T-cell (primary cell): ENCODE data around the gene OR2M3. TPM values are rescaled to one million over a fixed set of nuclear protein-coding genes. Genes with fewer than 3 reads are reported as not detected.

Experiments used
- ATAC-seq, 4 experiments: fragments of 200-7000 bp in 3 of 4; fragments of 150-1000 bp in 1 of 4; cut with Tn5 transposase; replicated peaks in 1 of 4; 1 replicate in 3 of 4; 2 replicates in 1 of 4; pipeline ENCODE4 v1.10.0; 2021; ENCODE audit warnings: moderate library complexity in 3 of 4, mild to moderate bottlenecking in 2 of 4, moderate number of reproducible peaks in 1 of 4
- CTCF ChIA-PET, 2 donors: fragments of 300-600 bp; sonication (Branson Sonifier 250); formaldehyde crosslinking; loops; one replicate each; lab custom pipeline; 2022; ENCODE audit warnings: antibody characterized with exemption in 2 of 2; lab: Charles Lee
- POLR2A ChIA-PET, 2 donors: fragments of 300-600 bp; sonication (Branson Sonifier 250); formaldehyde crosslinking; loops; one replicate each; lab custom pipeline; 2022; ENCODE audit warnings: antibody characterized with exemption in 2 of 2; lab: Charles Lee
- DNase-seq, 35 experiments: peaks; one replicate each; pipeline versions ENCODE4 v3.0.0 to v3.0.0-alpha.2; 2013 to 2023
- H3K27ac ChIP-seq: one replicate; pipeline ENCODE4 v1.5.1; 2013; ENCODE audit warnings: low read length
- H3K27me3 ChIP-seq, 2 experiments: replicated peaks in 1 of 2; 1 replicate in 1 of 2; 2 replicates in 1 of 2; pipeline versions ENCODE4 v1.6.1 to v1.7.0; 2013; ENCODE audit warnings: low read length in 1 of 2, mixed read lengths in 1 of 2; ENCODE audit not compliant: control insufficient read depth in 2 of 2, insufficient read depth in 2 of 2; ENCODE audit errors: extremely low read depth in 1 of 2
- H3K36me3 ChIP-seq, 2 donors: 1 replicate in 1 of 2; 2 replicates in 1 of 2; pipeline versions ENCODE4 v1.6.1 to v1.7.0; 2013; ENCODE audit warnings: low read length in 1 of 2; ENCODE audit not compliant: control insufficient read depth in 2 of 2, insufficient read depth in 1 of 2; ENCODE audit errors: extremely low read depth in 1 of 2
- H3K4me1 ChIP-seq, 2 experiments: 1 replicate in 1 of 2; 2 replicates in 1 of 2; pipeline versions ENCODE4 v1.6.1 to v1.7.0; 2013; ENCODE audit warnings: low read length in 2 of 2, mixed read lengths in 1 of 2; ENCODE audit not compliant: insufficient read depth in 2 of 2, control insufficient read depth in 1 of 2; ENCODE audit errors: extremely low read depth in 1 of 2
- H3K4me3 ChIP-seq, 2 donors: 1 replicate in 1 of 2; 2 replicates in 1 of 2; pipeline versions ENCODE4 v1.5.1 to v1.7.0; 2013; ENCODE audit warnings: mild to moderate bottlenecking in 2 of 2, low read length in 1 of 2, moderate library complexity in 1 of 2; ENCODE audit not compliant: control insufficient read depth in 1 of 2; ENCODE audit errors: extremely low read depth in 1 of 2
- H3K9me3 ChIP-seq: 2 replicates; pipeline ENCODE4 v1.7.0; 2013
- H3K27ac Mint-ChIP-seq, 2 donors: one replicate each; pipeline ENCODE4 v1.8.0; 2020 to 2021; ENCODE audit warnings: mild to moderate bottlenecking in 2 of 2, mixed read lengths in 2 of 2
- H3K27me3 Mint-ChIP-seq, 2 donors: one replicate each; pipeline ENCODE4 v1.8.0; 2021 to 2022; ENCODE audit warnings: mixed read lengths in 2 of 2
- H3K36me3 Mint-ChIP-seq: one replicate; pipeline ENCODE4 v1.8.0; 2021; ENCODE audit warnings: mixed read lengths
- H3K4me1 Mint-ChIP-seq, 3 donors: one replicate each; pipeline ENCODE4 v1.8.0; 2020 to 2022; ENCODE audit warnings: mixed read lengths in 3 of 3, mild to moderate bottlenecking in 1 of 3
- H3K4me3 Mint-ChIP-seq, 3 donors: one replicate each; pipeline ENCODE4 v1.8.0; 2020 to 2022; ENCODE audit warnings: mild to moderate bottlenecking in 3 of 3, mixed read lengths in 3 of 3, moderate library complexity in 3 of 3
- H3K9me3 Mint-ChIP-seq, 3 donors: one replicate each; pipeline ENCODE4 v1.8.0; 2020 to 2022; ENCODE audit warnings: mixed read lengths in 3 of 3
- WGBS: methylation state at CpG from one replicate; pipeline ENCODE4 v1.1.5; 2013; ENCODE audit warnings: missing lambda C conversion rate; ENCODE audit not compliant: insufficient coverage; 5-methylcytosine and 5-hydroxymethylcytosine counted together
- total RNA-seq, 35 experiments: library from RNA in 6 of 35; stranded (reverse) in 6 of 35; fragments of 120-200 nt in 1 of 35; gene quantifications; one replicate each; pipeline versions ENCODE4 v1.2.1 to v1.2.4 and lab custom pipeline; 2013 to 2026

The OR2M3 gene, protein sequence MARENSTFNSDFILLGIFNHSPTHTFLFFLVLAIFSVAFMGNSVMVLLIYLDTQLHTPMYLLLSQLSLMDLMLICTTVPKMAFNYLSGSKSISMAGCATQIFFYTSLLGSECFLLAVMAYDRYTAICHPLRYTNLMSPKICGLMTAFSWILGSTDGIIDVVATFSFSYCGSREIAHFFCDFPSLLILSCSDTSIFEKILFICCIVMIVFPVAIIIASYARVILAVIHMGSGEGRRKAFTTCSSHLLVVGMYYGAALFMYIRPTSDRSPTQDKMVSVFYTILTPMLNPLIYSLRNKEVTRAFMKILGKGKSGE
- total RNA-seq (not detected), total RNA-seq (lab: John Stamatoyannopoulos, UW) (0 to 0.14 (median 0) reads per million in 29 experiments)
- total RNA-seq (2013) = not detected

GRCh38 chr1:248196965-248197364, at the start of gene OR2M3:
Gene OR2M3, plus strand, starts transcription at chr1:248197265. Its CDS starts 5,803 bp downstream, at chr1:248203068.
- H3K4me1 Mint-ChIP-seq = no peaks in the 10 kb centered on the region
- Histone ChIP-seq H3K4me1 (no peaks in the 10 kb centered on the region), H3K36me3 (no peaks in the 10 kb centered on the region), H3K27ac (no peak within 1 kb of the TSS), H3K9me3 (no peaks in the 10 kb centered on the region), H3K4me3 (no peak within 1 kb of the TSS), H3K27me3 (no peaks in the 10 kb centered on the region)
- H3K27ac Mint-ChIP-seq = no peak within 1 kb of the TSS
- ATAC-seq (no peak), DNase-seq (no peak)
- POLR2A ChIA-PET = no interaction called here
- H3K9me3 Mint-ChIP-seq = peaks cover 5 to 10% (median 10%) of the 10 kb centered on the region in 3 donors
- no CpG with 5 or more reads among the region's 4 CpGs for WGBS
- H3K27me3 Mint-ChIP-seq = no peaks in the 10 kb centered on the region
- H3K4me3 Mint-ChIP-seq = no peak within 1 kb of the TSS
- H3K36me3 Mint-ChIP-seq = no peaks in the 10 kb centered on the region
- CTCF ChIA-PET = no interaction called here

DNA sequence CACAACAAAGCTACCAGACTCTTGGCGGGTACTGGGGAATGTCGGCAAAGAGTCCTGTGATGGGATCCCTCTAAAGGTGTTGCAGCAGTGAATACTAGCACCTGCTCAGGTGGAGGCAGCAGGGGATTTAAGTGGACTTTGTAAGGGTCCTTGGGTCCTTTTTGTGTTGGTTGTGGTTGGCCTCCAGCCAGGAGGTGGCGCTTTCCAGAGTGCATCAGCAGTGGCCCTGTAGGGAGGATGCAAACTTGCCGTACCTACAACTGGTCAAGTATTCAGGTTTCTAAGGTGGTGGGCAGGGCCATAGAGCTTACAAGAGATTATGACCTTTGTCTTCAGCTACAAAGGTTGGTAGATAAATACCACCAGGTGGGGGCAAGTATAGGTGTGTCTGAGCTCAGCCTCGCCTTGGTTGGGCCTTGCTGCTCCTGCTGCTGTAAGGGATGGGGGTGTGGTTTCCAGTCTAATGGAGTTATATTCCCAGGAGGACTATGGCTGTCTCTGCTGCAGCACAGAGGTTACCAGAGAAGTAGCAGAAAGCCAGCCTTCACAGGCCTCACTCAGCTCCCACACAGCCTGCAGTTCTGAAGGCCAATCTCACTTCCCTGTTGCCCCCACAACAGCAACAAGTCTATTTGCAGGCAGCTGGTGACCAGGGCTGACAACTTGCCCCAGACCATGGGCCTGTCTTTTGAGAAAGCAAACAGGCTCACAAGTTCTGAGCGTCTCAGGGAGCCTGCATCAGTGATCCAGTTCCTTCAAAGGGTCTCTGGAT, 44.8 kb upstream of the OR2M3 start:
- Mint-ChIP-seq H3K27ac (no peak overlapping the region), H3K4me1 (no peaks in the 10 kb centered on the region), H3K36me3 (no peaks in the 10 kb centered on the region), H3K4me3 (no peak overlapping the region), H3K9me3 (peaks cover 8 to 21% (median 16%) of the 10 kb centered on the region in 3 donors), H3K27me3 (peaks cover 0 to 2% of the 10 kb centered on the region in 2 donors)
- CTCF ChIA-PET = no interaction called here
- WGBS = 75% methylated on average over 4 of the region's 6 CpGs
- H3K4me1 ChIP-seq = no peaks in the 10 kb centered on the region
- POLR2A ChIA-PET = no interaction called here
- no peaks in the 10 kb centered on the region for H3K27me3 ChIP-seq
- no peaks in the 10 kb centered on the region for H3K9me3 ChIP-seq
- ATAC-seq (no peak), DNase-seq (no peak)
- no peaks in the 10 kb centered on the region for H3K36me3 ChIP-seq
- no peak overlapping the region for H3K27ac ChIP-seq
- H3K4me3 ChIP-seq = no peak overlapping the region

GRCh38 chr1:248155927-248156326, 41.1 kb upstream of the OR2M3 start:
- Histone ChIP-seq H3K4me1 (no peaks in the 10 kb centered on the region), H3K27ac (no peak overlapping the region), H3K4me3 (no peak overlapping the region), H3K9me3 (no peaks in the 10 kb centered on the region), H3K27me3 (no peaks in the 10 kb centered on the region), H3K36me3 (no peaks in the 10 kb centered on the region)
- H3K9me3 Mint-ChIP-seq = peaks cover 0 to 5% (median 4%) of the 10 kb centered on the region in 3 donors
- ATAC-seq (no peak), DNase-seq (peak in 1 of 35 experiments; percentile 1)
- WGBS = no CpG with 5 or more reads among the region's 1 CpG
- H3K27ac Mint-ChIP-seq = no peak overlapping the region
- no peak overlapping the region for H3K4me3 Mint-ChIP-seq
- POLR2A ChIA-PET = no interaction called here
- CTCF ChIA-PET = no interaction called here
- H3K36me3 Mint-ChIP-seq = no peaks in the 10 kb centered on the region
- H3K27me3 Mint-ChIP-seq = peaks cover 0 to 2% of the 10 kb centered on the region in 2 donors
- no peaks in the 10 kb centered on the region for H3K4me1 Mint-ChIP-seq

- H3K4me3 Mint-ChIP-seq = no peak overlapping the region
- no peaks in the 10 kb centered on the region for H3K9me3 ChIP-seq
- no peaks in the 10 kb centered on the region for H3K36me3 ChIP-seq
- no peaks in the 10 kb centered on the region for H3K4me1 ChIP-seq
- H3K36me3 Mint-ChIP-seq = no peaks in the 10 kb centered on the region
- peaks cover 0 to 5% (median 0%) of the 10 kb centered on the region in 3 donors for H3K9me3 Mint-ChIP-seq
- no peak for DNase-seq
- H3K27me3 Mint-ChIP-seq = peaks cover 0 to 2% of the 10 kb centered on the region in 2 donors
- H3K4me3 ChIP-seq = no peak overlapping the region
- WGBS = no CpG with 5 or more reads among the region's 4 CpGs
- H3K27ac ChIP-seq = no peak overlapping the region
- ChIA-PET POLR2A (no interaction called here), CTCF (no interaction called here)
- no peak for ATAC-seq
- no peaks in the 10 kb centered on the region for H3K4me1 Mint-ChIP-seq
- no peaks in the 10 kb centered on the region for H3K27me3 ChIP-seq
- no peak overlapping the region for H3K27ac Mint-ChIP-seq
These were observed 38.3 kb upstream of the OR2M3 start for GRCh38 chr1:248158758-248159157.

- DNase-seq (no peak), ATAC-seq (no peak)
- Histone ChIP-seq H3K4me1 (no peaks in the 10 kb centered on the region), H3K9me3 (no peaks in the 10 kb centered on the region), H3K4me3 (no peak overlapping the region), H3K27me3 (no peaks in the 10 kb centered on the region), H3K36me3 (no peaks in the 10 kb centered on the region), H3K27ac (no peak overlapping the region)
- H3K9me3 Mint-ChIP-seq = peaks cover 0 to 7% (median 2%) of the 10 kb centered on the region in 3 donors
- no peaks in the 10 kb centered on the region for H3K4me1 Mint-ChIP-seq
- 92% methylated on average over 12 of the region's 12 CpGs for WGBS
- H3K27me3 Mint-ChIP-seq = no peaks in the 10 kb centered on the region
- CTCF ChIA-PET = no interaction called here
- POLR2A ChIA-PET = no interaction called here
- no peak overlapping the region for H3K27ac Mint-ChIP-seq
- H3K4me3 Mint-ChIP-seq = no peak overlapping the region
- no peaks in the 10 kb centered on the region for H3K36me3 Mint-ChIP-seq
These were observed 33.0 kb upstream of the OR2M3 start for GRCh38 chr1:248164031-248164430.

DNA sequence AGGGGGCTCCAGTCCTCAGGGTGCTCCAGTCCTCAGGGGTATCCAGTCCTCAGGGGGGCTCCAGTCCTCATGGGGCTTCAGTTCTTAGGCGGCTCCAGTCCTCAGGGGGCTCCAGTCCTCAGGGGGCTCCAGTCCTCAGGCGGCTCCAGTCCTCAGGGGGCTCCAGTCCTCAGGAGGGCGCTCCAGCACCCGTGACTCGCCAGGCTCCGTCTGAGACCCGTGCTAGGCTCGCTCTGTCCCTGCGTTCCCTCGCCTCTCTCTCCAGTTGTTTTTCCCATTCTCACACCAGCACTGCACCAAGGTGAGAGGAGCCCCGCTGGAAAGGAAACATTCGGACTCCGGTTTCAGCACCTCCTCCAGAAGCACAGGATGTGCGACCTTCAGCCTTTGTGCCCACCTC, 31.9 kb upstream of the OR2M3 start:
- WGBS = 92% methylated on average over 14 of the region's 14 CpGs
- H3K4me1 ChIP-seq = no peaks in the 10 kb centered on the region
- ChIA-PET POLR2A (no interaction called here), CTCF (no interaction called here)
- H3K36me3 Mint-ChIP-seq = no peaks in the 10 kb centered on the region
- ATAC-seq (no peak), DNase-seq (no peak)
- no peaks in the 10 kb centered on the region for H3K4me1 Mint-ChIP-seq
- H3K9me3 Mint-ChIP-seq = peaks cover 0 to 7% (median 0%) of the 10 kb centered on the region in 3 donors
- H3K27ac ChIP-seq = no peak overlapping the region
- no peak overlapping the region for H3K4me3 ChIP-seq
- H3K27ac Mint-ChIP-seq = no peak overlapping the region
- no peaks in the 10 kb centered on the region for H3K27me3 ChIP-seq
- no peaks in the 10 kb centered on the region for H3K27me3 Mint-ChIP-seq
- no peaks in the 10 kb centered on the region for H3K36me3 ChIP-seq
- no peak overlapping the region for H3K4me3 Mint-ChIP-seq
- H3K9me3 ChIP-seq = no peaks in the 10 kb centered on the region
